Measurements from ENCODE around the gene FAM131C.

FAM131C gene

DNA sequence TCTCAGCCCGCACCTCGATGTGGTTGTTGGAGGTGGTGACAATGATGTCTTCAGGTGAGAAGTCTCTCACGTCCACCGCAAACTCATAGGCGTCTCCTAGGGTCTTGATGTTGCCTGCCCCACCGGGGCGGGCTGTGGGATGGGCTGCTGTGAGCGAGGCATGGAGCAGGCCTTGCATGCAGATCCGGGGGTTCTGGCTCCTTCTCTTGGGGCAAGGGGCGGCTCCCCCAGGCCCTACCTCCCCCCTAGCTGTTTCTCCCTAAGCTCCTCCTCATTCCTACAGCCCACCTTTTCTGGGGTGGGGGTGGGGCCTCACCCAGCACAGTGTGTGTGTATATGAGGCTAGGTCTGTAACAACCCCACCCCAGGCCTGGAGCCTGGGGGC, 56.4 kb downstream of the FAM131C start:
- peak overlapping the region in 1 of 2 experiments; percentile 76 for H3K4me3 ChIP-seq (ENCODE audit: insufficient read depth in 1 of 2, low read depth in 1 of 2, low read length in 2 of 2)
- H2BK5ac ChIP-seq (ENCODE audit: low read depth, low read length, poor library complexity, severe bottlenecking) = no peak overlapping the region
- H2AK5ac ChIP-seq (ENCODE audit: low read length, severe bottlenecking) = no peak overlapping the region
- H3K4me1 ChIP-seq (ENCODE audit: control insufficient read depth, insufficient read depth, low read depth, low read length) = peaks cover 48% of the 10 kb centered on the region
- no peak overlapping the region for H2AFZ ChIP-seq (ENCODE audit: low read depth, low read length)
- H3K9me3 ChIP-seq (ENCODE audit: control insufficient read depth, low read length) = no peaks in the 10 kb centered on the region
- H3K23ac ChIP-seq (ENCODE audit: low read length in 2 of 2) = no peak overlapping the region
- H2BK15ac ChIP-seq (ENCODE audit: low read depth, poor library complexity, severe bottlenecking) = peak overlapping the region; percentile 52
- H3K27ac ChIP-seq (ENCODE audit: low read length, poor library complexity, severe bottlenecking) = no peak overlapping the region
- peak overlapping the region in 1 of 2 experiments; percentile 40 for H2BK12ac ChIP-seq (ENCODE audit: low read length in 2 of 2)
- no peak overlapping the region for H3K14ac ChIP-seq (ENCODE audit: low read length in 2 of 2)
- H4K91ac ChIP-seq (ENCODE audit: low read length) = peak overlapping the region; percentile 52
- H3K4ac ChIP-seq (ENCODE audit: low read depth in 1 of 2, low read length in 2 of 2) = peak overlapping the region in 1 of 2 experiments; percentile 69
- no peak overlapping the region for H3K4me2 ChIP-seq (ENCODE audit: low read length, poor library complexity, severe bottlenecking)
- no peak overlapping the region for H2BK120ac ChIP-seq (ENCODE audit: low read depth, low read length)
- H4K8ac ChIP-seq (ENCODE audit: low read length) = no peak overlapping the region
- no peaks in the 10 kb centered on the region for H3K36me3 ChIP-seq (ENCODE audit: control insufficient read depth in 1 of 2, insufficient read depth in 2 of 2, low read depth in 1 of 2, low read length in 2 of 2)
- peak overlapping the region in 1 of 2 experiments; percentile 78 for H3K18ac ChIP-seq (ENCODE audit: low read depth in 1 of 2, low read length in 2 of 2)
- no peak for DNase-seq
- H3K27me3 ChIP-seq (ENCODE audit: control insufficient read depth in 1 of 2, insufficient read depth in 1 of 2, low read length in 2 of 2) = no peaks in the 10 kb centered on the region
- H3K79me1 ChIP-seq (replicated peaks; ENCODE audit: low read length, poor library complexity, severe bottlenecking) = no peaks in the 10 kb centered on the region
- WGBS = 97% methylated on average over 8 of the region's 10 CpGs
- H3K9ac ChIP-seq (ENCODE audit: low read length) = peak overlapping the region; percentile 86

GRCh38 chr1:16015960-16016901, 57.2 kb downstream of the FAM131C start:
- DNase-seq = no peak
- H3K9me3 ChIP-seq (ENCODE audit: control insufficient read depth, low read length) = no peaks in the 10 kb centered on the region
- H3K23ac ChIP-seq (ENCODE audit: low read length in 2 of 2) = no peak overlapping the region
- H2BK5ac ChIP-seq (ENCODE audit: low read depth, low read length, poor library complexity, severe bottlenecking) = no peak overlapping the region
- no peaks in the 10 kb centered on the region for H3K27me3 ChIP-seq (ENCODE audit: control insufficient read depth in 1 of 2, insufficient read depth in 1 of 2, low read length in 2 of 2)
- H2BK15ac ChIP-seq (ENCODE audit: low read depth, poor library complexity, severe bottlenecking) = peak overlapping the region; percentile 68
- no peak overlapping the region for H2AK5ac ChIP-seq (ENCODE audit: low read length, severe bottlenecking)
- H3K79me1 ChIP-seq (replicated peaks; ENCODE audit: low read length, poor library complexity, severe bottlenecking) = no peaks in the 10 kb centered on the region
- no peaks in the 10 kb centered on the region for H3K36me3 ChIP-seq (ENCODE audit: control insufficient read depth in 1 of 2, insufficient read depth in 2 of 2, low read depth in 1 of 2, low read length in 2 of 2)
- no peak overlapping the region for H4K91ac ChIP-seq (ENCODE audit: low read length)
- H3K4me2 ChIP-seq (ENCODE audit: low read length, poor library complexity, severe bottlenecking) = no peak overlapping the region
- no peak overlapping the region for H2AFZ ChIP-seq (ENCODE audit: low read depth, low read length)
- WGBS = 84% methylated on average over 23 of the region's 23 CpGs
- no peak overlapping the region for H3K14ac ChIP-seq (ENCODE audit: low read length in 2 of 2)
- peak overlapping the region in 1 of 2 experiments; percentile 87 for H2BK12ac ChIP-seq (ENCODE audit: low read length in 2 of 2)
- H3K4me3 ChIP-seq (ENCODE audit: insufficient read depth in 1 of 2, low read depth in 1 of 2, low read length in 2 of 2) = peak overlapping the region in 1 of 2 experiments; percentile 76
- H3K18ac ChIP-seq (ENCODE audit: low read depth in 1 of 2, low read length in 2 of 2) = peak overlapping the region in 1 of 2 experiments; percentile 55
- no peak overlapping the region for H3K27ac ChIP-seq (ENCODE audit: low read length, poor library complexity, severe bottlenecking)
- peak overlapping the region; percentile 86 for H3K9ac ChIP-seq (ENCODE audit: low read length)
- no peak overlapping the region for H4K8ac ChIP-seq (ENCODE audit: low read length)
- H3K4ac ChIP-seq (ENCODE audit: low read depth in 1 of 2, low read length in 2 of 2) = peak overlapping the region in 1 of 2 experiments; percentile 41
- H2BK120ac ChIP-seq (ENCODE audit: low read depth, low read length) = no peak overlapping the region
- peaks cover 44% of the 10 kb centered on the region for H3K4me1 ChIP-seq (ENCODE audit: control insufficient read depth, insufficient read depth, low read depth, low read length)

- Histone ChIP-seq H3K4me1 (ENCODE audit: control insufficient read depth, insufficient read depth, low read depth, low read length) (peaks cover 44% of the 10 kb centered on the region), H3K23ac (ENCODE audit: low read length in 2 of 2) (no peak overlapping the region), H3K4ac (ENCODE audit: low read depth in 1 of 2, low read length in 2 of 2) (peak overlapping the region in 1 of 2 experiments; percentile 13), H3K14ac (ENCODE audit: low read length in 2 of 2) (no peak overlapping the region), H4K91ac (ENCODE audit: low read length) (peak overlapping the region; percentile 20), H3K18ac (ENCODE audit: low read depth in 1 of 2, low read length in 2 of 2) (peak overlapping the region in 1 of 2 experiments; percentile 54), H2BK5ac (ENCODE audit: low read depth, low read length, poor library complexity, severe bottlenecking) (no peak overlapping the region), H3K9me3 (ENCODE audit: control insufficient read depth, low read length) (no peaks in the 10 kb centered on the region), H2AFZ (ENCODE audit: low read depth, low read length) (no peak overlapping the region), H3K4me2 (ENCODE audit: low read length, poor library complexity, severe bottlenecking) (no peak overlapping the region), H3K36me3 (ENCODE audit: control insufficient read depth in 1 of 2, insufficient read depth in 2 of 2, low read depth in 1 of 2, low read length in 2 of 2) (no peaks in the 10 kb centered on the region), H2BK120ac (ENCODE audit: low read depth, low read length) (no peak overlapping the region), H2AK5ac (ENCODE audit: low read length, severe bottlenecking) (no peak overlapping the region), H3K79me1 (replicated peaks; ENCODE audit: low read length, poor library complexity, severe bottlenecking) (no peaks in the 10 kb centered on the region), H2BK12ac (ENCODE audit: low read length in 2 of 2) (peak overlapping the region in 1 of 2 experiments; percentile 87), H3K27me3 (ENCODE audit: control insufficient read depth in 1 of 2, insufficient read depth in 1 of 2, low read length in 2 of 2) (no peaks in the 10 kb centered on the region), H3K4me3 (ENCODE audit: insufficient read depth in 1 of 2, low read depth in 1 of 2, low read length in 2 of 2) (no peak overlapping the region), H2BK15ac (ENCODE audit: low read depth, poor library complexity, severe bottlenecking) (peak overlapping the region; percentile 71), H4K8ac (ENCODE audit: low read length) (no peak overlapping the region), H3K27ac (ENCODE audit: low read length, poor library complexity, severe bottlenecking) (no peak overlapping the region), H3K9ac (ENCODE audit: low read length) (no peak overlapping the region)
- WGBS = 97% methylated on average over 25 of the region's 25 CpGs
- no peak for DNase-seq
Measured at GRCh38 chr1:16015491-16015890, 58.0 kb downstream of the FAM131C start.
